Right renal pelvis (tissue), 4 donors: ENCODE data around the gene DDX39B. TPM values are rescaled to one million over a fixed set of nuclear protein-coding genes. Genes with fewer than 3 reads are reported as not detected.
"Not testable (repeated sequence)": the region's sequence is repeated elsewhere in the genome, so short reads cannot be mapped to it uniquely, and the experiment has no call there.

ENCODE experiments used
- DNase-seq, 4 donors: peaks; one replicate each; pipeline ENCODE4 v3.0.0-alpha.2; 2013; ENCODE audit warnings: low read depth in 4 of 4, low spot score in 3 of 4, missing footprints in 1 of 4
- polyA plus RNA-seq, 4 donors: library from polyadenylated mRNA; unstranded; fragments of 120-200 nt; gene quantifications; one replicate each; pipeline ENCODE4 v1.2.1, GENCODE V29; 2013; ENCODE audit not compliant: insufficient read length in 4 of 4

Gene DDX39B
- polyA plus RNA-seq, 4 donors, result 498 to 550 (median 542) TPM

- DNase-seq, result no peak
Measured at GRCh38 chr6:31490115-31490873, 51.5 kb downstream of the DDX39B start.

GRCh38 chr6:31489086-31489485 lies 52.7 kb downstream of the DDX39B start:
- DNase-seq, result no peak

- DNase-seq, result not testable (repeated sequence)
Measured at GRCh38 chr6:31487674-31488073, 54.1 kb downstream of the DDX39B start.

GRCh38 chr6:31486065-31486837 lies 55.6 kb downstream of the DDX39B start:
- not testable (repeated sequence) for DNase-seq

- DNase-seq, result no peak
Measured at GRCh38 chr6:31485055-31485454, 56.7 kb downstream of the DDX39B start.

- DNase-seq, result no peak
Measured at GRCh38 chr6:31483392-31483791, 58.4 kb downstream of the DDX39B start.

- no peak for DNase-seq
Measured at GRCh38 chr6:31480574-31480973, 61.2 kb downstream of the DDX39B start.

Other genes with a start within 250 kb of the DDX39B start
- gene HLA-B, start 184.8 kb downstream of the DDX39B start, polyA plus RNA-seq, result 100 to 1,000 TPM; 110 to 214 (median 158) TPM
- 10 to 100 TPM in 1 of 4 donors, 1 to 10 TPM in 3; 3.3 to 12.2 (median 7.9) TPM for gene MICA, start 138.4 kb downstream of the DDX39B start, polyA plus RNA-seq
- 1 to 10 TPM in 3 of 4 donors, under 1 TPM in 1; 0.80 to 1.6 (median 1.4) TPM for gene MICB, start 43.9 kb downstream of the DDX39B start, polyA plus RNA-seq
- 10 to 100 TPM; 14.0 to 27.9 (median 20.6) TPM for gene MCCD1, start 13.0 kb downstream of the DDX39B start, polyA plus RNA-seq
- gene ATP6V1G2, start 4.6 kb upstream of the DDX39B start, polyA plus RNA-seq, result 10 to 100 TPM in 1 of 4 donors, 1 to 10 TPM in 3; 6.4 to 11.8 (median 7.3) TPM
- gene NFKBIL1, start 5.6 kb upstream of the DDX39B start, polyA plus RNA-seq, result 10 to 100 TPM; 19.1 to 27.4 (median 20.8) TPM
- gene LTA, start 30.3 kb upstream of the DDX39B start, polyA plus RNA-seq, result under 1 TPM; 0.22 to 0.45 (median 0.34) TPM
- gene TNF, start 33.6 kb upstream of the DDX39B start, polyA plus RNA-seq, result under 1 TPM; 0.08 to 0.28 (median 0.16) TPM
- gene LTB, start 40.4 kb upstream of the DDX39B start, polyA plus RNA-seq, result 1 to 10 TPM; 1.0 to 2.3 (median 1.2) TPM
- 1 to 10 TPM; 3.8 to 7.0 (median 4.7) TPM for gene LST1, start 44.3 kb upstream of the DDX39B start, polyA plus RNA-seq
- gene NCR3, start 51.0 kb upstream of the DDX39B start, polyA plus RNA-seq, result under 1 TPM in 1 of 4 donors, not detected in 3; 0.25 TPM
- gene AIF1, start 73.2 kb upstream of the DDX39B start, polyA plus RNA-seq, result 10 to 100 TPM; 73.2 to 86.0 (median 82.3) TPM
- gene PRRC2A, start 78.7 kb upstream of the DDX39B start, polyA plus RNA-seq, result 100 to 1,000 TPM; 158 to 215 (median 172) TPM
- gene BAG6, start 110.7 kb upstream of the DDX39B start, polyA plus RNA-seq, result 100 to 1,000 TPM; 236 to 267 (median 247) TPM
- gene APOM, start 113.9 kb upstream of the DDX39B start, polyA plus RNA-seq, result 100 to 1,000 TPM in 3 of 4 donors, 10 to 100 TPM in 1; 91.2 to 139 (median 117) TPM
- gene C6orf47, start 118.8 kb upstream of the DDX39B start, polyA plus RNA-seq, result 10 to 100 TPM; 20.0 to 22.5 (median 20.7) TPM
- 10 to 100 TPM; 25.6 to 28.8 (median 26.0) TPM for gene GPANK1, start 123.0 kb upstream of the DDX39B start, polyA plus RNA-seq
- 100 to 1,000 TPM; 237 to 255 (median 246) TPM for gene CSNK2B, start 124.1 kb upstream of the DDX39B start, polyA plus RNA-seq
- 10 to 100 TPM; 14.0 to 21.3 (median 15.2) TPM for gene LY6G5B, start 128.0 kb upstream of the DDX39B start, polyA plus RNA-seq
- gene LY6G5C, start 139.1 kb upstream of the DDX39B start, polyA plus RNA-seq, result 1 to 10 TPM; 2.4 to 3.3 (median 2.7) TPM
- 10 to 100 TPM; 52.5 to 62.6 (median 52.9) TPM for gene ABHD16A, start 161.3 kb upstream of the DDX39B start, polyA plus RNA-seq
- 1 to 10 TPM in 1 of 4 donors, under 1 TPM in 3; 0.33 to 1.0 (median 0.80) TPM for gene LY6G6F, start 164.9 kb upstream of the DDX39B start, polyA plus RNA-seq
- under 1 TPM in 1 of 4 donors, not detected in 3; 0.82 TPM for gene LY6G6D, start 173.3 kb upstream of the DDX39B start, polyA plus RNA-seq
- gene LY6G6C, start 179.7 kb upstream of the DDX39B start, polyA plus RNA-seq, result under 1 TPM in 3 of 4 donors, not detected in 1; 0.28 to 0.43 (median 0.40) TPM
- 1 to 10 TPM in 3 of 4 donors, under 1 TPM in 1; 0.96 to 3.8 (median 1.2) TPM for gene MPIG6B, start 181.4 kb upstream of the DDX39B start, polyA plus RNA-seq
- gene DDAH2, start 187.3 kb upstream of the DDX39B start, polyA plus RNA-seq, result 100 to 1,000 TPM; 148 to 230 (median 168) TPM
- 100 to 1,000 TPM; 290 to 327 (median 297) TPM for gene CLIC1, start 194.5 kb upstream of the DDX39B start, polyA plus RNA-seq
- 10 to 100 TPM; 18.3 to 25.7 (median 20.5) TPM for gene MSH5, start 198.0 kb upstream of the DDX39B start, polyA plus RNA-seq
- gene SAPCD1, start 220.7 kb upstream of the DDX39B start, polyA plus RNA-seq, result 1 to 10 TPM; 2.7 to 9.2 (median 5.6) TPM
- gene VWA7, start 235.3 kb upstream of the DDX39B start, polyA plus RNA-seq, result 10 to 100 TPM in 1 of 4 donors, 1 to 10 TPM in 3; 7.1 to 10.4 (median 8.7) TPM